Keratinocyte (primary cell): Measurements from ENCODE around the gene RHD.
"Not testable (repeated sequence)": the region's sequence is repeated elsewhere in the genome, so short reads cannot be mapped to it uniquely, and the experiment has no call there.

ENCODE experiments used
- EZH2 ChIP-seq: IDR thresholded peaks from one replicate; pipeline ENCODE4 v1.6.1; 2012; ENCODE audit warnings: inconsistent platforms, mild to moderate bottlenecking, low read length, moderate library complexity
- TF ChIP-seq, protein P1 (sequence below), 3 experiments: IDR thresholded peaks in 1 of 3; conservative IDR thresholded peaks in 1 of 3; optimal IDR thresholded peaks in 1 of 3; 2 replicates in 2 of 3; 3 replicates in 1 of 3; pipeline versions ENCODE3 to v1.5.1; 2011; ENCODE audit warnings: low read length in 3 of 3, mild to moderate bottlenecking in 3 of 3, moderate library complexity in 2 of 3, control low read depth in 1 of 3, inconsistent platforms in 1 of 3; ENCODE audit not compliant: insufficient read depth in 2 of 3; ENCODE audit errors: extremely low read depth in 1 of 3

GRCh38 chr1:25294889-25295826 lies 22.8 kb downstream of the RHD start:
- TF ChIP-seq, protein P1, sequence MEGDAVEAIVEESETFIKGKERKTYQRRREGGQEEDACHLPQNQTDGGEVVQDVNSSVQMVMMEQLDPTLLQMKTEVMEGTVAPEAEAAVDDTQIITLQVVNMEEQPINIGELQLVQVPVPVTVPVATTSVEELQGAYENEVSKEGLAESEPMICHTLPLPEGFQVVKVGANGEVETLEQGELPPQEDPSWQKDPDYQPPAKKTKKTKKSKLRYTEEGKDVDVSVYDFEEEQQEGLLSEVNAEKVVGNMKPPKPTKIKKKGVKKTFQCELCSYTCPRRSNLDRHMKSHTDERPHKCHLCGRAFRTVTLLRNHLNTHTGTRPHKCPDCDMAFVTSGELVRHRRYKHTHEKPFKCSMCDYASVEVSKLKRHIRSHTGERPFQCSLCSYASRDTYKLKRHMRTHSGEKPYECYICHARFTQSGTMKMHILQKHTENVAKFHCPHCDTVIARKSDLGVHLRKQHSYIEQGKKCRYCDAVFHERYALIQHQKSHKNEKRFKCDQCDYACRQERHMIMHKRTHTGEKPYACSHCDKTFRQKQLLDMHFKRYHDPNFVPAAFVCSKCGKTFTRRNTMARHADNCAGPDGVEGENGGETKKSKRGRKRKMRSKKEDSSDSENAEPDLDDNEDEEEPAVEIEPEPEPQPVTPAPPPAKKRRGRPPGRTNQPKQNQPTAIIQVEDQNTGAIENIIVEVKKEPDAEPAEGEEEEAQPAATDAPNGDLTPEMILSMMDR (optimal IDR thresholded peaks at IDR 0.05 in 1 of 3, IDR thresholded peaks at IDR 0.05 in 1 of 3, conservative IDR thresholded peaks at IDR 0.05 in 1 of 3; ENCODE audit: extremely low read depth in 1 of 3, insufficient read depth in 2 of 3, low read length in 3 of 3): not testable (repeated sequence)
- not testable (repeated sequence) for TF ChIP-seq EZH2
